H1 (cell line): ENCODE measurements around the gene LAMC3. TPM values are rescaled to one million over a fixed set of nuclear protein-coding genes. Genes with fewer than 3 reads are reported as not detected.
A peak's percentile ranks its signal among the peaks of the same experiment; 100 is the strongest.

Experiments used
- CTCF ChIA-PET: fragments of 300-600 bp; sonication (Branson Sonifier 250); formaldehyde crosslinking; loops from one replicate; lab custom pipeline; 2021; ENCODE audit not compliant: partially characterized antibody; lab: Charles Lee
- POLR2A ChIA-PET: fragments of 300-600 bp; sonication (Branson Sonifier 250); formaldehyde crosslinking; loops from one replicate; lab custom pipeline; 2021; ENCODE audit warnings: inconsistent platforms; ENCODE audit not compliant: partially characterized antibody; lab: Charles Lee
- DNase-seq, 2 experiments: peaks; one replicate each; pipeline versions ENCODE4 v3.0.0 to v3.0.0-alpha.2; 2010 to 2022; ENCODE audit warnings: low spot score in 2 of 2, low read depth in 1 of 2, mixed read lengths in 1 of 2
- FAIRE-seq: peaks from 2 replicates; lab custom pipeline; 2011; peaks lifted over from hg19 to GRCh38; lab: Jason Lieb, UNC
- H2AFZ ChIP-seq: 2 replicates; pipeline ENCODE4 v1.8.1; 2012; ENCODE audit warnings: low read length, inconsistent platforms
- H2AK5ac ChIP-seq: 2 replicates; pipeline ENCODE4 v1.6.1; 2013; ENCODE audit warnings: low read depth, low read length
- H2BK120ac ChIP-seq: replicated peaks from 2 replicates; pipeline ENCODE3; 2013; ENCODE audit warnings: low read depth, low read length, inconsistent platforms
- H2BK12ac ChIP-seq: 2 replicates; pipeline ENCODE4 v1.6.1; 2013; ENCODE audit warnings: low read depth, low read length
- H2BK15ac ChIP-seq: 2 replicates; pipeline ENCODE4 v1.6.1; 2013; ENCODE audit warnings: low read length
- H2BK20ac ChIP-seq: 2 replicates; pipeline ENCODE4 v1.6.1; 2013; ENCODE audit warnings: low read length
- H2BK5ac ChIP-seq: 2 replicates; pipeline ENCODE4 v1.6.1; 2013; ENCODE audit warnings: low read depth, low read length
- H3K14ac ChIP-seq: 2 replicates; pipeline ENCODE4 v1.6.1; 2013; ENCODE audit warnings: inconsistent platforms; ENCODE audit not compliant: insufficient read length
- H3K18ac ChIP-seq: 2 replicates; pipeline ENCODE4 v1.6.1; 2013; ENCODE audit warnings: low read length; ENCODE audit errors: extremely low read depth
- H3K23ac ChIP-seq: 2 replicates; pipeline ENCODE4 v1.6.1; 2013; ENCODE audit warnings: inconsistent platforms; ENCODE audit not compliant: insufficient read length
- H3K23me2 ChIP-seq: 2 replicates; pipeline ENCODE4 v1.6.1; 2013; ENCODE audit warnings: low read depth, low read length
- H3K27ac ChIP-seq: 2 replicates; pipeline ENCODE4 v1.6.1; 2011; ENCODE audit warnings: low read depth, low read length, inconsistent platforms
- H3K27me3 ChIP-seq, 4 experiments: replicated peaks in 1 of 4; 1 replicate in 1 of 4; 2 replicates in 3 of 4; pipeline versions ENCODE4 v1.6.1 to v1.8.1; 2011 to 2013; ENCODE audit warnings: low read length in 3 of 4, mild to moderate bottlenecking in 3 of 4, inconsistent platforms in 2 of 4, mixed read lengths in 2 of 4, moderate library complexity in 1 of 4; ENCODE audit not compliant: control insufficient read depth in 3 of 4, insufficient read depth in 3 of 4; ENCODE audit errors: extremely low read depth in 1 of 4
- H3K36me3 ChIP-seq, 4 experiments: 2 replicates each; pipeline versions ENCODE4 v1.6.1 to v1.8.1; 2011 to 2013; ENCODE audit warnings: mild to moderate bottlenecking in 4 of 4, low read length in 3 of 4, moderate library complexity in 2 of 4, control low read depth in 1 of 4, inconsistent platforms in 1 of 4; ENCODE audit not compliant: insufficient read depth in 4 of 4, control insufficient read depth in 2 of 4
- H3K4ac ChIP-seq: replicated peaks from 2 replicates; pipeline ENCODE3; 2013; ENCODE audit warnings: low read length, low read depth, mixed read lengths, inconsistent platforms; ENCODE audit not compliant: insufficient read length
- H3K4me1 ChIP-seq, 4 experiments: replicated peaks in 1 of 4; 1 replicate in 1 of 4; 2 replicates in 3 of 4; pipeline versions ENCODE4 v1.6.1 to v1.8.1; 2011 to 2013; ENCODE audit warnings: low read length in 3 of 4, inconsistent platforms in 2 of 4, mixed read lengths in 1 of 4; ENCODE audit not compliant: insufficient read depth in 4 of 4, control insufficient read depth in 3 of 4
- H3K4me2 ChIP-seq, 2 experiments: 2 replicates each; pipeline versions ENCODE4 v1.6.1 to v1.8.1; 2011 to 2013; ENCODE audit warnings: low read depth in 2 of 2, low read length in 2 of 2, control low read depth in 1 of 2, inconsistent platforms in 1 of 2, mild to moderate bottlenecking in 1 of 2; ENCODE audit not compliant: insufficient read depth in 1 of 2
- H3K4me3 ChIP-seq, 4 experiments: fragments of 200-600, 300-600 bp in 1 of 4; sonication (generic), shearing (Covaris generic), sonication (Bioruptor Twin) in 1 of 4; 2 replicates each; pipeline versions ENCODE4 v1.5.1 to v1.8.1; 2011 to 2016; ENCODE audit warnings: low read length in 4 of 4, low read depth in 3 of 4, control low read depth in 2 of 4, inconsistent platforms in 2 of 4, mild to moderate bottlenecking in 2 of 4, mixed read lengths in 1 of 4, moderate library complexity in 1 of 4; ENCODE audit not compliant: insufficient read depth in 2 of 4; ENCODE audit errors: extremely low read depth in 1 of 4
- H3K56ac ChIP-seq: replicated peaks from 2 replicates; pipeline ENCODE3; 2013; ENCODE audit warnings: low read depth, mild to moderate bottlenecking, mixed read lengths, low read length, inconsistent platforms; ENCODE audit not compliant: insufficient read length
- H3K79me1 ChIP-seq: 2 replicates; pipeline ENCODE4 v1.6.1; 2013; ENCODE audit warnings: low read depth, low read length, control low read depth
- H3K79me2 ChIP-seq, 2 experiments: 2 replicates each; pipeline versions ENCODE4 v1.6.1 to v1.8.1; 2012 to 2013; ENCODE audit warnings: low read length in 2 of 2, mild to moderate bottlenecking in 2 of 2, inconsistent platforms in 1 of 2; ENCODE audit not compliant: insufficient read depth in 2 of 2, control insufficient read depth in 1 of 2
- H3K9ac ChIP-seq, 4 experiments: replicated peaks in 1 of 4; 1 replicate in 1 of 4; 2 replicates in 3 of 4; pipeline versions ENCODE4 v1.6.1 to v1.8.1; 2011 to 2013; ENCODE audit warnings: low read depth in 3 of 4, low read length in 3 of 4, control low read depth in 2 of 4, mild to moderate bottlenecking in 2 of 4, moderate library complexity in 2 of 4, inconsistent platforms in 1 of 4; ENCODE audit errors: extremely low read depth in 1 of 4
- H3K9me3 ChIP-seq, 2 experiments: 2 replicates each; pipeline versions ENCODE4 v1.6.1 to v1.8.1; 2012 to 2013; ENCODE audit warnings: mild to moderate bottlenecking in 2 of 2, moderate library complexity in 2 of 2, control low read depth in 1 of 2, inconsistent platforms in 1 of 2, low read depth in 1 of 2, low read length in 1 of 2, mixed read lengths in 1 of 2; ENCODE audit not compliant: insufficient read depth in 2 of 2
- H4K20me1 ChIP-seq, 2 experiments: replicated peaks in 1 of 2; 2 replicates each; pipeline versions ENCODE3 to v1.8.1; 2011 to 2013; ENCODE audit warnings: inconsistent platforms in 2 of 2, low read length in 2 of 2, mild to moderate bottlenecking in 1 of 2; ENCODE audit not compliant: insufficient read depth in 2 of 2, control insufficient read depth in 1 of 2
- H4K5ac ChIP-seq: 2 replicates; pipeline ENCODE4 v1.6.1; 2013; ENCODE audit warnings: low read length, low read depth, mixed read lengths, inconsistent platforms; ENCODE audit not compliant: insufficient read length
- H4K8ac ChIP-seq: 2 replicates; pipeline ENCODE4 v1.8.0; 2013; ENCODE audit warnings: mild to moderate bottlenecking, moderate library complexity, low read length, inconsistent platforms; ENCODE audit not compliant: insufficient read depth; ENCODE audit errors: extremely low read depth
- H4K91ac ChIP-seq: replicated peaks from 2 replicates; pipeline ENCODE3; 2013; ENCODE audit warnings: low read length, mixed read lengths, inconsistent platforms; ENCODE audit not compliant: insufficient read length
- JUN ChIP-seq: IDR thresholded peaks from 2 replicates; pipeline ENCODE4 v1.6.1; 2011; ENCODE audit warnings: low read depth, mild to moderate bottlenecking, improper control_type of control experiment, low read length
- TCF12 ChIP-seq: IDR thresholded peaks from 2 replicates; pipeline ENCODE4 v1.6.1; 2011; ENCODE audit warnings: low read depth, mild to moderate bottlenecking, low read length
- USF2 ChIP-seq: IDR thresholded peaks from 2 replicates; pipeline ENCODE4 v1.6.1; 2011; ENCODE audit warnings: low read length, improper control_type of control experiment
- WGBS, 2 experiments: shearing (Covaris generic) in 1 of 2; methylation state at CpG; one replicate each; pipeline versions ENCODE4 v1.1.6 to v1.1.7; 2013 to 2015; ENCODE audit warnings: low lambda C conversion rate in 2 of 2, mixed read lengths in 2 of 2, inconsistent platforms in 1 of 2, low coverage in 1 of 2, missing lambda C conversion rate in 1 of 2; ENCODE audit not compliant: insufficient replicate concordance in 2 of 2, insufficient coverage in 1 of 2, insufficient read length in 1 of 2; ENCODE audit errors: extremely low coverage in 1 of 2, missing lambda C conversion rate in 1 of 2; 5-methylcytosine and 5-hydroxymethylcytosine counted together
- polyA plus RNA-seq, 7 experiments: library from polyadenylated mRNA; depleted of rRNA in 3 of 7; stranded (reverse) in 5 of 7; unstranded in 2 of 7; fragments of >200 nt in 5 of 7; fragments of 200-250 nt in 2 of 7; gene quantifications; 1 replicate in 5 of 7; 2 replicates in 1 of 7; 4 replicates in 1 of 7; pipeline versions ENCODE4 v1.2.1 to v1.2.3, GENCODE V29; 2011 to 2013; ENCODE audit warnings: missing spikeins in 2 of 7, mixed read lengths in 2 of 7
- total RNA-seq: library from RNA; stranded (reverse); fragmentation: NEBNext Ultra II Directional; extraction: Animal tissue kit (Norgen Biotek cat#: 25700); gene quantifications from 2 replicates; pipeline ENCODE4 v1.2.1, GENCODE V29; 2021

LAMC3 gene
- total and polyA plus RNA-seq, 2 of the 8 experiments (the other 6 are each of a cell fraction or from before 2014, with no cell fraction given): 9.3 to 12.3 TPM

GRCh38 chr9:131076347-131077195 is 67.6 kb downstream of the LAMC3 start:
- POLR2A ChIA-PET: interaction anchor here (1.7 to 3.7 kb wide), 4 partner anchors 18 to 49 kb away, joined by 4 to 16 read pairs (median 6); partner anchors contain the start of gene NUP214
- CTCF ChIA-PET: interaction anchor here (0.7 to 8.5 kb wide), 6 partner anchors 19 to 370 kb away, joined by 3 to 54 read pairs (median 4); no protein-coding TSS in a partner anchor

More at GRCh38 chr9:131076347-131077195, 67.6 kb downstream of the LAMC3 start:
- H2BK12ac ChIP-seq: no peak overlapping the region
- no peaks in the 10 kb centered on the region for H3K36me3 ChIP-seq
- no peak overlapping the region for H3K27ac ChIP-seq
- H3K79me1 ChIP-seq: no peaks in the 10 kb centered on the region
- DNase-seq (no peak), FAIRE-seq (no peak)
- H4K5ac ChIP-seq: no peak overlapping the region
- peak; percentile 76 for TF ChIP-seq USF2
- TF ChIP-seq JUN: no peak
- no peak for TF ChIP-seq TCF12
- no peak overlapping the region for H3K14ac ChIP-seq
- H3K23ac ChIP-seq: no peak overlapping the region
- H2BK20ac ChIP-seq: no peak overlapping the region
- H3K4me1 ChIP-seq: no peaks in the 10 kb centered on the region; a peak in 1 of 7 replicates
- H3K18ac ChIP-seq: no peak overlapping the region
- no peak overlapping the region for H3K9ac ChIP-seq
- no peak overlapping the region for H4K8ac ChIP-seq
- no peaks in the 10 kb centered on the region for H3K27me3 ChIP-seq
- no peaks in the 10 kb centered on the region for H3K79me2 ChIP-seq
- H2AK5ac ChIP-seq: no peak overlapping the region
- no peaks in the 10 kb centered on the region for H4K20me1 ChIP-seq
- H2BK120ac ChIP-seq: no peak overlapping the region
- H4K91ac ChIP-seq: no peak overlapping the region
- no peaks in the 10 kb centered on the region for H3K9me3 ChIP-seq
- no peak overlapping the region for H2BK5ac ChIP-seq
- no peaks in the 10 kb centered on the region for H3K23me2 ChIP-seq
- no peak overlapping the region for H2BK15ac ChIP-seq
- no peak overlapping the region for H2AFZ ChIP-seq
- WGBS, 2 experiments: 89% methylated on average over 15 of the region's 15 CpGs; no CpG with 5 or more reads in 1 of the 2 experiments
- H3K4me3 ChIP-seq: no peak overlapping the region
- H3K56ac ChIP-seq: no peak overlapping the region
- H3K4me2 ChIP-seq: no peak overlapping the region
- no peak overlapping the region for H3K4ac ChIP-seq
